GM23248 (cell line): ENCODE measurements around the gene KAZN. TPM values are rescaled to one million over a fixed set of nuclear protein-coding genes. Genes with fewer than 3 reads are reported as not detected.

Experiments used
- DNase-seq: peaks from one replicate; pipeline ENCODE4 v3.0.0-alpha.2; 2015
- H2AFZ ChIP-seq: fragments of 200-600 bp; sonication (generic); 2 replicates; pipeline ENCODE4 v1.6.1; 2016; ENCODE audit warnings: antibody characterized with exemption
- H3F3A ChIP-seq: fragments of 200-600 bp; sonication (generic); 2 replicates; pipeline ENCODE4 v1.6.1; 2016; ENCODE audit warnings: mild to moderate bottlenecking, antibody characterized with exemption, mixed run types; ENCODE audit not compliant: insufficient read depth
- H3K27ac ChIP-seq: fragments of 200-600 bp; sonication (generic); 2 replicates; pipeline ENCODE4 v1.5.1; 2016; ENCODE audit warnings: mild to moderate bottlenecking
- H3K27me3 ChIP-seq: fragments of 200-600 bp; sonication (generic); replicated peaks from 2 replicates; pipeline ENCODE4 v1.6.1; 2016; ENCODE audit warnings: mild to moderate bottlenecking; ENCODE audit not compliant: insufficient read depth
- H3K36me3 ChIP-seq: fragments of 200-600 bp; sonication (generic); 2 replicates; pipeline ENCODE4 v1.6.1; 2016; ENCODE audit warnings: low read depth, mild to moderate bottlenecking
- H3K4me1 ChIP-seq: fragments of 200-600 bp; sonication (generic); 2 replicates; pipeline ENCODE4 v1.6.1; 2016; ENCODE audit warnings: mild to moderate bottlenecking; ENCODE audit not compliant: insufficient read depth
- H3K4me2 ChIP-seq: fragments of 200-600 bp; sonication (generic); one replicate; pipeline ENCODE4 v1.6.1; 2016; ENCODE audit warnings: mild to moderate bottlenecking; ENCODE audit not compliant: unreplicated experiment
- H3K4me3 ChIP-seq: fragments of 200-600 bp; sonication (generic); 2 replicates; pipeline ENCODE4 v1.5.1; 2016; ENCODE audit warnings: mild to moderate bottlenecking
- H3K79me2 ChIP-seq: fragments of 200-600 bp; sonication (generic); 2 replicates; pipeline ENCODE4 v1.6.1; 2016; ENCODE audit warnings: mild to moderate bottlenecking; ENCODE audit not compliant: insufficient read depth
- H3K9ac ChIP-seq: fragments of 200-600 bp; sonication (generic); 2 replicates; pipeline ENCODE4 v1.6.1; 2016; ENCODE audit warnings: mild to moderate bottlenecking
- H3K9me2 ChIP-seq: fragments of 200-600 bp; sonication (generic); 2 replicates; pipeline ENCODE4 v1.6.1; 2016; ENCODE audit warnings: mixed run types, mild to moderate bottlenecking, moderate library complexity; ENCODE audit not compliant: insufficient read depth
- H3K9me3 ChIP-seq: fragments of 200-600 bp; sonication (generic); one replicate; pipeline ENCODE4 v1.6.1; 2017; ENCODE audit warnings: low read depth
- H4K20me1 ChIP-seq: fragments of 200-600 bp; sonication (generic); 2 replicates; pipeline ENCODE4 v1.6.0; 2016; ENCODE audit not compliant: insufficient read depth
- EZH2 ChIP-seq: fragments of 200-600 bp; sonication (generic); IDR thresholded peaks from 2 replicates; pipeline ENCODE4 v1.6.1; 2018; ENCODE audit warnings: antibody characterized with exemption, mild to moderate bottlenecking; ENCODE audit not compliant: insufficient read depth, poor library complexity, severe bottlenecking
- EZH2phosphoT487 ChIP-seq: fragments of 200-600 bp; sonication (generic); IDR thresholded peaks from 2 replicates; pipeline ENCODE4 v1.6.1; 2018; ENCODE audit warnings: antibody characterized with exemption, moderate library complexity, mild to moderate bottlenecking, low read depth; ENCODE audit not compliant: insufficient read depth
- WGBS, 2 experiments: methylation state at CpG; one replicate each; pipeline ENCODE4 v1.1.6; 2015 to 2017; ENCODE audit warnings: low lambda C conversion rate in 2 of 2, low coverage in 1 of 2; ENCODE audit errors: missing lambda C conversion rate in 2 of 2; 5-methylcytosine and 5-hydroxymethylcytosine counted together
- in situ Hi-C: fragments of 300-500 bp; cut with MboI; formaldehyde crosslinking; loops from 2 replicates; pipeline ENCODE4 v1.15.0; 2020
- polyA plus RNA-seq: library from polyadenylated mRNA; unstranded; fragments of >200 nt; fragmentation: Nextera tagmentation; extraction: Ambion mirVana; gene quantifications from 2 replicates; pipeline ENCODE4 v1.2.1, GENCODE V29; 2016
- total RNA-seq: library from RNA; depleted of rRNA; stranded (reverse); fragments of >200 nt; shearing (Covaris generic); gene quantifications from 2 replicates; pipeline ENCODE4 v1.2.3, GENCODE V29; 2014

KAZN gene
- total and polyA plus RNA-seq, 2 experiments from 2014 or later: 4.9 to 7.2 TPM

GRCh38 chr1:14639291-14640050 lies 41.0 kb downstream of the KAZN start:
- Histone ChIP-seq H3K4me3 (no peak overlapping the region), H3F3A (no peaks in the 10 kb centered on the region), H4K20me1 (no peaks in the 10 kb centered on the region), H2AFZ (no peak overlapping the region), H3K9me3 (no peaks in the 10 kb centered on the region), H3K9ac (no peak overlapping the region), H3K79me2 (no peaks in the 10 kb centered on the region), H3K36me3 (no peaks in the 10 kb centered on the region), H3K9me2 (no peaks in the 10 kb centered on the region), H3K27me3 (0 out of 2 replicates have a peak, but pooled peaks cover 7% of the 10 kb centered on the region), H3K4me1 (no peaks in the 10 kb centered on the region), H3K27ac (no peak overlapping the region), H3K4me2 (no peak overlapping the region)
- no peak for DNase-seq
- 63 to 69% methylated on average over 15 of the region's 15 CpGs for WGBS, 2 experiments
- TF ChIP-seq EZH2 (no peak), EZH2phosphoT487 (no peak)
- in situ Hi-C loops: no loop called here

- no peaks in the 10 kb centered on the region for H3K9me3 ChIP-seq
- H3K9ac ChIP-seq: no peak overlapping the region
- no peaks in the 10 kb centered on the region for H3K9me2 ChIP-seq
- no peaks in the 10 kb centered on the region for H4K20me1 ChIP-seq
- WGBS, 2 experiments: 72 to 77% methylated on average over 3 of the region's 3 CpGs
- H3K27me3 ChIP-seq: no peaks in the 10 kb centered on the region
- no peak for TF ChIP-seq EZH2phosphoT487
- no peak for TF ChIP-seq EZH2
- no peaks in the 10 kb centered on the region for H3K79me2 ChIP-seq
- H3K4me2 ChIP-seq: no peak overlapping the region
- DNase-seq: no peak
- H3K27ac ChIP-seq: no peak overlapping the region
- H2AFZ ChIP-seq: no peak overlapping the region
- no peaks in the 10 kb centered on the region for H3F3A ChIP-seq
- no peaks in the 10 kb centered on the region for H3K4me1 ChIP-seq
- H3K4me3 ChIP-seq: no peak overlapping the region
- no peaks in the 10 kb centered on the region for H3K36me3 ChIP-seq
- in situ Hi-C loops: no loop called here
Observed at GRCh38 chr1:14642712-14643111, 44.2 kb downstream of the KAZN start.

- no peaks in the 10 kb centered on the region for H3K9me2 ChIP-seq
- in situ Hi-C loops: no loop called here
- no peak for TF ChIP-seq EZH2phosphoT487
Observed at GRCh38 chr1:14646973-14647372, 48.5 kb downstream of the KAZN start.

GRCh38 chr1:14647777-14648176 lies 49.3 kb downstream of the KAZN start:
- H3K4me2 ChIP-seq: no peak overlapping the region
- in situ Hi-C loops: no loop called here
- no peaks in the 10 kb centered on the region for H4K20me1 ChIP-seq
- H3K4me3 ChIP-seq: no peak overlapping the region
- no peak overlapping the region for H3K9ac ChIP-seq
- no peaks in the 10 kb centered on the region for H3K79me2 ChIP-seq
- H3K9me3 ChIP-seq: no peaks in the 10 kb centered on the region
- H3K27ac ChIP-seq: no peak overlapping the region
- H3K36me3 ChIP-seq: no peaks in the 10 kb centered on the region
- no peaks in the 10 kb centered on the region for H3K9me2 ChIP-seq
- 45 to 47% methylated on average over 3 of the region's 3 CpGs for WGBS, 2 experiments
- no peaks in the 10 kb centered on the region for H3F3A ChIP-seq
- no peak for TF ChIP-seq EZH2
- TF ChIP-seq EZH2phosphoT487: no peak
- no peak overlapping the region for H2AFZ ChIP-seq
- no peaks in the 10 kb centered on the region for H3K4me1 ChIP-seq
- no peak for DNase-seq
- no peaks in the 10 kb centered on the region for H3K27me3 ChIP-seq

More at GRCh38 chr1:14646973-14647372, 48.5 kb downstream of the KAZN start:
- Histone ChIP-seq H3K4me3 (no peak overlapping the region), H3K36me3 (no peaks in the 10 kb centered on the region), H3K27me3 (no peaks in the 10 kb centered on the region), H3K4me2 (no peak overlapping the region), H3K4me1 (no peaks in the 10 kb centered on the region), H3K27ac (no peak overlapping the region), H2AFZ (no peak overlapping the region), H3K9me3 (no peaks in the 10 kb centered on the region), H3K79me2 (no peaks in the 10 kb centered on the region), H4K20me1 (no peaks in the 10 kb centered on the region), H3K9ac (no peak overlapping the region), H3F3A (no peaks in the 10 kb centered on the region)
- DNase-seq: no peak
- WGBS, 2 experiments: 70 to 74% methylated on average over 8 of the region's 8 CpGs
